K562 (cell line): ENCODE data around the gene PRR16. TPM values are rescaled to one million over a fixed set of nuclear protein-coding genes. Genes with fewer than 3 reads are reported as not detected.

Experiments
- BRD9 ChIP-seq: fragments of 450-650 bp; IDR thresholded peaks from 2 replicates; pipeline ENCODE4 v1.6.1; 2018; ENCODE audit warnings: low read depth; ENCODE audit not compliant: partially characterized antibody
- BRF1 ChIP-seq: IDR thresholded peaks from 3 replicates; pipeline ENCODE4 v1.6.1; 2011; ENCODE audit warnings: borderline replicate concordance, mild to moderate bottlenecking; ENCODE audit not compliant: insufficient read length; ENCODE audit errors: extremely low read depth
- CREM ChIP-seq: IDR thresholded peaks from 2 replicates; pipeline ENCODE4 v1.6.1; 2014; ENCODE audit warnings: antibody characterized with exemption, low read depth
- EHMT2 ChIP-seq: fragments of 450-650 bp; IDR thresholded peaks from 2 replicates; pipeline ENCODE4 v1.6.1; 2018; ENCODE audit warnings: antibody characterized with exemption
- FOXP1 ChIP-seq: sonication (generic); formaldehyde crosslinking; IDR thresholded peaks from 2 replicates; pipeline ENCODE4 v1.8.0; 2022; ENCODE audit warnings: mild to moderate bottlenecking, missing genetic modification reagents
- MAFK ChIP-seq: IDR thresholded peaks from 2 replicates; pipeline ENCODE4 v1.6.1; 2011; ENCODE audit warnings: low read length, improper control_type of control experiment
- MCM5 ChIP-seq: fragments of 450-650 bp; IDR thresholded peaks from 2 replicates; pipeline ENCODE4 v1.6.1; 2016; ENCODE audit warnings: low read depth
- NONO ChIP-seq, 2 experiments: fragments of 200-400 bp in 1 of 2; fragments of 450-650 bp in 1 of 2; formaldehyde crosslinking in 1 of 2; IDR thresholded peaks; 2 replicates each; pipeline ENCODE4 v1.6.1; 2017; ENCODE audit warnings: low read depth in 2 of 2, mild to moderate bottlenecking in 2 of 2, moderate library complexity in 2 of 2, low read length in 1 of 2
- NRF1 ChIP-seq, 2 experiments: fragments of 450-650 bp; IDR thresholded peaks in 1 of 2; conservative IDR thresholded peaks in 1 of 2; 2 replicates each; pipeline ENCODE4 v1.6.1; 2014; ENCODE audit warnings: mild to moderate bottlenecking in 2 of 2
- RBM22 ChIP-seq: fragments of 200-400 bp; formaldehyde crosslinking; IDR thresholded peaks from 2 replicates; pipeline ENCODE4 v1.6.1; 2018; ENCODE audit warnings: low read length, low read depth; ENCODE audit not compliant: poor library complexity, severe bottlenecking
- TCF7L2 ChIP-seq: fragments of 150-350 bp; IDR thresholded peaks from 2 replicates; pipeline ENCODE4 v1.6.1; 2016; ENCODE audit warnings: low read depth, mild to moderate bottlenecking, low read length, moderate library complexity
- WHSC1 ChIP-seq: IDR thresholded peaks from one replicate; pipeline ENCODE4 v1.6.1; 2012; ENCODE audit warnings: low read length, control low read depth, inconsistent platforms
- ZBTB5 ChIP-seq: fragments of 450-650 bp; IDR thresholded peaks from 2 replicates; pipeline ENCODE4 v1.6.1; 2017; ENCODE audit warnings: antibody characterized with exemption
- ZKSCAN3 ChIP-seq: fragments of 250-450 bp; sonication (Bioruptor Pico); IDR thresholded peaks from 2 replicates; pipeline ENCODE4 v1.4.0; 2020
- ZNF175 ChIP-seq: fragments of 200-800 bp; sonication (Bioruptor generic); IDR thresholded peaks from 2 replicates; pipeline ENCODE4 v1.6.1; 2016; ENCODE audit warnings: low read depth, mild to moderate bottlenecking, missing genetic modification characterization, missing compliant biosample characterization
- ZNF311 ChIP-seq: fragments of 250-450 bp; sonication (Bioruptor Pico); IDR thresholded peaks from 2 replicates; pipeline ENCODE4 v1.4.0; 2020; ENCODE audit warnings: mild to moderate bottlenecking, moderate library complexity
- ZNF431 ChIP-seq: sonication (generic); formaldehyde crosslinking; IDR thresholded peaks from 2 replicates; pipeline ENCODE4 v1.8.0; 2022; ENCODE audit warnings: mild to moderate bottlenecking, missing genetic modification reagents
- ZNF444 ChIP-seq: fragments of 250-450 bp; sonication (Bioruptor Pico); IDR thresholded peaks from 2 replicates; pipeline ENCODE4 v1.4.0; 2020; ENCODE audit warnings: mild to moderate bottlenecking, moderate library complexity
- ZNF717 ChIP-seq: fragments of 250-450 bp; sonication (Bioruptor Pico); IDR thresholded peaks from 2 replicates; pipeline ENCODE4 v1.5.0; 2021
- polyA plus RNA-seq, 8 experiments: library from polyadenylated mRNA; depleted of rRNA in 4 of 8; stranded (reverse) in 5 of 8; unstranded in 3 of 8; fragments of >200 nt; fragmentation: Nextera tagmentation in 2 of 8; fragmentation: Illumina TruSeq in 1 of 8; extraction: Ambion mirVana in 2 of 8; extraction: Trizol in 1 of 8; gene quantifications; 2 replicates each; pipeline versions ENCODE4 v1.2.1 to v1.2.3, GENCODE V29; 2011 to 2014; ENCODE audit warnings: inconsistent platforms in 1 of 8, missing spikeins in 1 of 8
- total RNA-seq, 7 experiments: library from RNA; depleted of rRNA in 6 of 7; stranded (reverse); fragments of >200 nt in 6 of 7; fragmentation: Illumina TruSeq in 2 of 7; extraction: Trizol in 2 of 7; gene quantifications; 2 replicates each; pipeline versions ENCODE4 v1.2.1 to v1.2.3, GENCODE V29; 2011 to 2021; ENCODE audit warnings: low replicate concordance in 1 of 7
- TF ChIP-seq, protein P1 (sequence below): fragments of 450-650 bp; IDR thresholded peaks from 2 replicates; pipeline ENCODE4 v1.7.1; 2018; ENCODE audit warnings: mild to moderate bottlenecking, low read depth; ENCODE audit not compliant: partially characterized antibody
- TF ChIP-seq, protein P2 (sequence below): fragments of 450-650 bp; IDR thresholded peaks from 2 replicates; pipeline ENCODE4 v1.6.1; 2018; ENCODE audit warnings: mild to moderate bottlenecking, low read depth; ENCODE audit not compliant: partially characterized antibody
- TF ChIP-seq, protein P3 (sequence below): conservative IDR thresholded peaks from 2 replicates; pipeline ENCODE4 v1.6.1; 2011; ENCODE audit warnings: low read depth, mild to moderate bottlenecking, low read length; ENCODE audit not compliant: control insufficient read depth

Gene PRR16
- total and polyA plus RNA-seq, 9 of the 15 experiments (the other 6 are each of a cell fraction or from before 2014, with no cell fraction given), result 0.61 to 10.1 (median 3.3) TPM

DNA sequence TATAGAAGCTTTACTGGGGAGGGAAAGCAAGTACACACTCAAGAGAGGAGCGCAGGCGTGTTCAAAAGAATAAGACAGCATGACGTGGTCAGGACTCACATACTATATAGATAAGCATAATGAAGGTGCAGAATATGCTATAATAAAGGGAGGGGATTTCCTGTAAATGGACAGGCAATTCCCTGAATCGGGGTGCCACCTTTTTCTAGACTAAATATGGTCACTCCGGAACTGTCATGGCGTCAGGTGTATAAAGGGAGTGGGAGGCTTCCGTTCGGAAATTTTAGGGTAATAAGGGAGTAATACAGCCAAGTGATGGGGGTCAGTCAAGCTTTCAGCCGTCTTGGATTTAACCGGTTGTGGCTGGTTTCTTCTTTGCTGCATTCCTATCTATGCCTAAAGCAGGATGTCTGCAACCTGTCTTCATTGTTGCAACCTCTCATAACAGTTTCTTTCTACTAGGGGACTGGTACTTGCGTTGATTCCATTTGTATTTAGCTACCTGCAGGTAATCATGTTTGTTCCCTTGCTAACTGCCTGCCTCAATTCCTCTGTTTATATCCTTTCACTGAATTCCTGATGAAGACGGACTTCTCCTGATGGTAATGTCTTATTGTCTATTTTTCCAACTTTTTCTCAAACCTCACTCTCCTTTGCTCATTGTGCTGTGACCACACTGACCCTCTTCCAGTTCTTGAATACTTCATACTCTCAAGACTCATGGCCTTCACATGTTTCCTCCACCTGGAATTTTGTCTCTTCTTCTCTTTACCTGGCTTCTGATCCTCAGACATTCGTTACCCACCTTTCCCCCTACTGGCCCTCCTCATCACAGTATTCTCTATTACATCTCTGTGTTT lies 48.9 kb downstream of the PRR16 start (continued):
- TF ChIP-seq WHSC1 (no peak), NONO (IDR thresholded peaks at IDR 0.05; ENCODE audit: low read depth in 2 of 2, low read length in 1 of 2) (no peak), EHMT2 (no peak), CREM (peak; percentile 67), NRF1 (conservative IDR thresholded peaks at IDR 0.05 in 1 of 2, IDR thresholded peaks at IDR 0.05 in 1 of 2) (peak; percentile 81 to 84), BRF1 (no peak), ZNF431 (CRISPR knock-in tag) (no peak), ZNF175 (CRISPR knock-in tag) (no peak), MCM5 (no peak), FOXP1 (CRISPR knock-in tag) (no peak), ZNF311 (no peak), TCF7L2 (no peak), ZNF444 (CRISPR knock-in tag) (no peak), BRD9 (peak; percentile 14), ZNF717 (CRISPR knock-in tag) (no peak), RBM22 (no peak), ZBTB5 (no peak), MAFK (no peak), ZKSCAN3 (CRISPR knock-in tag) (no peak)
- TF ChIP-seq, protein P1, sequence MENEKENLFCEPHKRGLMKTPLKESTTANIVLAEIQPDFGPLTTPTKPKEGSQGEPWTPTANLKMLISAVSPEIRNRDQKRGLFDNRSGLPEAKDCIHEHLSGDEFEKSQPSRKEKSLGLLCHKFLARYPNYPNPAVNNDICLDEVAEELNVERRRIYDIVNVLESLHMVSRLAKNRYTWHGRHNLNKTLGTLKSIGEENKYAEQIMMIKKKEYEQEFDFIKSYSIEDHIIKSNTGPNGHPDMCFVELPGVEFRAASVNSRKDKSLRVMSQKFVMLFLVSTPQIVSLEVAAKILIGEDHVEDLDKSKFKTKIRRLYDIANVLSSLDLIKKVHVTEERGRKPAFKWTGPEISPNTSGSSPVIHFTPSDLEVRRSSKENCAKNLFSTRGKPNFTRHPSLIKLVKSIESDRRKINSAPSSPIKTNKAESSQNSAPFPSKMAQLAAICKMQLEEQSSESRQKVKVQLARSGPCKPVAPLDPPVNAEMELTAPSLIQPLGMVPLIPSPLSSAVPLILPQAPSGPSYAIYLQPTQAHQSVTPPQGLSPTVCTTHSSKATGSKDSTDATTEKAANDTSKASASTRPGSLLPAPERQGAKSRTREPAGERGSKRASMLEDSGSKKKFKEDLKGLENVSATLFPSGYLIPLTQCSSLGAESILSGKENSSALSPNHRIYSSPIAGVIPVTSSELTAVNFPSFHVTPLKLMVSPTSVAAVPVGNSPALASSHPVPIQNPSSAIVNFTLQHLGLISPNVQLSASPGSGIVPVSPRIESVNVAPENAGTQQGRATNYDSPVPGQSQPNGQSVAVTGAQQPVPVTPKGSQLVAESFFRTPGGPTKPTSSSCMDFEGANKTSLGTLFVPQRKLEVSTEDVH, result no peak
- TF ChIP-seq, protein P2, sequence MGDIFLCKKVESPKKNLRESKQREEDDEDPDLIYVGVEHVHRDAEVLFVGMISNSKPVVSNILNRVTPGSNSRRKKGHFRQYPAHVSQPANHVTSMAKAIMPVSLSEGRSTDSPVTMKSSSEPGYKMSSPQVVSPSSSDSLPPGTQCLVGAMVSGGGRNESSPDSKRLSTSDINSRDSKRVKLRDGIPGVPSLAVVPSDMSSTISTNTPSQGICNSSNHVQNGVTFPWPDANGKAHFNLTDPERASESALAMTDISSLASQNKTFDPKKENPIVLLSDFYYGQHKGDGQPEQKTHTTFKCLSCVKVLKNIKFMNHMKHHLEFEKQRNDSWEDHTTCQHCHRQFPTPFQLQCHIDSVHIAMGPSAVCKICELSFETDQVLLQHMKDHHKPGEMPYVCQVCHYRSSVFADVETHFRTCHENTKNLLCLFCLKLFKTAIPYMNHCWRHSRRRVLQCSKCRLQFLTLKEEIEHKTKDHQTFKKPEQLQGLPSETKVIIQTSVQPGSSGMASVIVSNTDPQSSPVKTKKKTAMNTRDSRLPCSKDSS, result no peak
- TF ChIP-seq, protein P3, sequence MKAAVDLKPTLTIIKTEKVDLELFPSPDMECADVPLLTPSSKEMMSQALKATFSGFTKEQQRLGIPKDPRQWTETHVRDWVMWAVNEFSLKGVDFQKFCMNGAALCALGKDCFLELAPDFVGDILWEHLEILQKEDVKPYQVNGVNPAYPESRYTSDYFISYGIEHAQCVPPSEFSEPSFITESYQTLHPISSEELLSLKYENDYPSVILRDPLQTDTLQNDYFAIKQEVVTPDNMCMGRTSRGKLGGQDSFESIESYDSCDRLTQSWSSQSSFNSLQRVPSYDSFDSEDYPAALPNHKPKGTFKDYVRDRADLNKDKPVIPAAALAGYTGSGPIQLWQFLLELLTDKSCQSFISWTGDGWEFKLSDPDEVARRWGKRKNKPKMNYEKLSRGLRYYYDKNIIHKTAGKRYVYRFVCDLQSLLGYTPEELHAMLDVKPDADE, result no peak
